Measurements from ENCODE around the gene HMX1. TPM values are rescaled to one million over a fixed set of nuclear protein-coding genes. Genes with fewer than 3 reads are reported as not detected.

Gene HMX1
- total RNA-seq, 1 donor from 2014 or later = not detected

DNA sequence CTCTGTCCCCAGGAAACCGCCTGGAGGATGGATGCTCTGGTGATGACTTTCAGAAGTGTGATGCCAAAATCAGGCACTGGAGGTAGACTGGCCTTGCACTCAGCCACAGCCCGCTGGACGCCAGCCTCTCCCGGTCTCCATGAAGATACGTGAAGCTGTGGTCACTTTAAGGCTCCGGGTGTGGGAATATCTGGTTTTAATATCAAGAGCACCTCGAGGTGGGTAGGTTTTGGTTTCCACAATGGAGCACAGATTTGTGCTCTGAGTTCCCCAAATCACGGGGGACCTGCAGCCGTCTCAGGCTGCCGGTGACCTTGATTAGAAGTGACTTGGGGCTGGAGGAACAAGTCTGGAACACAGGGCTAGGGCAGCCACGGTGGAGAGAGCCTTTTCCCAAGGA is 6.8 kb upstream of the HMX1 start:
- no peaks in the 10 kb centered on the region for H3K36me3 Mint-ChIP-seq (ENCODE audit: low read depth, unreplicated experiment)
- H3K4me1 Mint-ChIP-seq (ENCODE audit: unreplicated experiment) = no peaks in the 10 kb centered on the region
- TF ChIP-seq, protein P1, sequence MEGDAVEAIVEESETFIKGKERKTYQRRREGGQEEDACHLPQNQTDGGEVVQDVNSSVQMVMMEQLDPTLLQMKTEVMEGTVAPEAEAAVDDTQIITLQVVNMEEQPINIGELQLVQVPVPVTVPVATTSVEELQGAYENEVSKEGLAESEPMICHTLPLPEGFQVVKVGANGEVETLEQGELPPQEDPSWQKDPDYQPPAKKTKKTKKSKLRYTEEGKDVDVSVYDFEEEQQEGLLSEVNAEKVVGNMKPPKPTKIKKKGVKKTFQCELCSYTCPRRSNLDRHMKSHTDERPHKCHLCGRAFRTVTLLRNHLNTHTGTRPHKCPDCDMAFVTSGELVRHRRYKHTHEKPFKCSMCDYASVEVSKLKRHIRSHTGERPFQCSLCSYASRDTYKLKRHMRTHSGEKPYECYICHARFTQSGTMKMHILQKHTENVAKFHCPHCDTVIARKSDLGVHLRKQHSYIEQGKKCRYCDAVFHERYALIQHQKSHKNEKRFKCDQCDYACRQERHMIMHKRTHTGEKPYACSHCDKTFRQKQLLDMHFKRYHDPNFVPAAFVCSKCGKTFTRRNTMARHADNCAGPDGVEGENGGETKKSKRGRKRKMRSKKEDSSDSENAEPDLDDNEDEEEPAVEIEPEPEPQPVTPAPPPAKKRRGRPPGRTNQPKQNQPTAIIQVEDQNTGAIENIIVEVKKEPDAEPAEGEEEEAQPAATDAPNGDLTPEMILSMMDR (IDR thresholded peaks at IDR 0.05; ENCODE audit: unreplicated experiment) = no peak
- no peak overlapping the region for H3K4me3 Mint-ChIP-seq (ENCODE audit: unreplicated experiment)
- no peak overlapping the region for H3K27ac Mint-ChIP-seq (ENCODE audit: unreplicated experiment)
- H3K27me3 Mint-ChIP-seq (ENCODE audit: unreplicated experiment) = peaks cover 44% of the 10 kb centered on the region
- no peaks in the 10 kb centered on the region for H3K9me3 Mint-ChIP-seq (ENCODE audit: unreplicated experiment)
- DNase-seq (ENCODE audit: low spot score) = no peak

DNA sequence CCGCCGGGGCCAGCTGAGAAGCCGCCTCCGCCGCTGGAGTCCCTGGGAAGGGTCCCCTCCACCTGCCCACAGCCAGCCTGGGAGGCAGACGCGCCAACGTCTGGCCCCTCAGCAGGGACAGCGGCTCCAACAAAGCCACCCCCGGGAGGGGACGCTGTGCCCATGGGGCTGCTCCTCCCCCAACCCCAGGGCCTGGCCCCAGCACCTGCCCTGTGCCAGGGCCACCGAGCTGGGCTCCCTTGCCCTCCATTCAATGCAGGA is 6.1 kb upstream of the HMX1 start:
- Mint-ChIP-seq H3K27ac (ENCODE audit: unreplicated experiment) (no peak overlapping the region), H3K36me3 (ENCODE audit: low read depth, unreplicated experiment) (no peaks in the 10 kb centered on the region), H3K9me3 (ENCODE audit: unreplicated experiment) (no peaks in the 10 kb centered on the region), H3K4me3 (ENCODE audit: unreplicated experiment) (no peak overlapping the region), H3K27me3 (ENCODE audit: unreplicated experiment) (peaks cover 46% of the 10 kb centered on the region), H3K4me1 (ENCODE audit: unreplicated experiment) (no peaks in the 10 kb centered on the region)
- DNase-seq (ENCODE audit: low spot score) = no peak
- TF ChIP-seq, protein P1 (IDR thresholded peaks at IDR 0.05; ENCODE audit: unreplicated experiment) = no peak

DNA sequence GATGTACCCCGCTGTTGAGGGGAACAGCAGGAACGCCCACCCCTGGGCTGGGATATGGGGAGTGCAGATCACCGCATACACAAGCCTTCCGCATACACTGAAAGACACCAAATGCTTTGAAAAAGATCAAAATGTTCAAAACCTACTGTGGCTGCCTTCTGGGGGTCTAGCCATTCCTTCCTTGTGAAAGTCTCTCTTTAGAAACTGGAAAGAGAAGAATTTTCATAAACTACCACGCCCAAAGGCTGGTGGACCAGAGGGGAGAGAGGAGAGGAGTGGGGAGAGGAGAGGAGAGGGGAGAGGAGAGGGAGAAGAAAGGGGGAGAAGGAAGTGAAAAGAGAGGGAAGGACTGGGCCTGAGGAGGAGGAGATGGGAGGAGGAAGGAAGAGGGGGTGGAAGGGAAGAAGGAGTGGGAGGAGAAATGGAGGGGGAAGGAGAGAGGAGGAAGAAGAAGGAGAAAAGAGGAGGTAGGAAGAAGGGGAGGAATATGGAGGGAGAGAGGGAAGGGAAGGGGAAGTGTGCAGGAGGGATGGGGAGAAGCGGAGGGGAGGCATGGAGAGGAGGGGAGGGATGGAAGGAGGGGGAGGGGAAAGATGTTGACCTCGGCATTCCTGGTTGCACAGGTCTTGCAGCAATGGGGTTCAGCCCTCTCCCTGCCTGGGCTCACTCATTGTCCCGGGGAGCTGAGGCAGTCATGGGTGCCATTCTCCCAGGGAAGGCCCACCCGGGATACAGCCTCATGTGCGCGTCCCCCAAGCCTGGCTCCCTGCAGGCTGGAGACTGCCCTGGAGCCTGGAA is 5.5 kb upstream of the HMX1 start:
- peaks cover 46% of the 10 kb centered on the region for H3K27me3 Mint-ChIP-seq (ENCODE audit: unreplicated experiment)
- H3K9me3 Mint-ChIP-seq (ENCODE audit: unreplicated experiment) = no peaks in the 10 kb centered on the region
- no peak overlapping the region for H3K4me3 Mint-ChIP-seq (ENCODE audit: unreplicated experiment)
- H3K4me1 Mint-ChIP-seq (ENCODE audit: unreplicated experiment) = peaks cover under 1% of the 10 kb centered on the region
- no peak for DNase-seq (ENCODE audit: low spot score)
- H3K36me3 Mint-ChIP-seq (ENCODE audit: low read depth, unreplicated experiment) = no peaks in the 10 kb centered on the region
- TF ChIP-seq, protein P1 (IDR thresholded peaks at IDR 0.05; ENCODE audit: unreplicated experiment) = no peak
- no peak overlapping the region for H3K27ac Mint-ChIP-seq (ENCODE audit: unreplicated experiment)

DNA sequence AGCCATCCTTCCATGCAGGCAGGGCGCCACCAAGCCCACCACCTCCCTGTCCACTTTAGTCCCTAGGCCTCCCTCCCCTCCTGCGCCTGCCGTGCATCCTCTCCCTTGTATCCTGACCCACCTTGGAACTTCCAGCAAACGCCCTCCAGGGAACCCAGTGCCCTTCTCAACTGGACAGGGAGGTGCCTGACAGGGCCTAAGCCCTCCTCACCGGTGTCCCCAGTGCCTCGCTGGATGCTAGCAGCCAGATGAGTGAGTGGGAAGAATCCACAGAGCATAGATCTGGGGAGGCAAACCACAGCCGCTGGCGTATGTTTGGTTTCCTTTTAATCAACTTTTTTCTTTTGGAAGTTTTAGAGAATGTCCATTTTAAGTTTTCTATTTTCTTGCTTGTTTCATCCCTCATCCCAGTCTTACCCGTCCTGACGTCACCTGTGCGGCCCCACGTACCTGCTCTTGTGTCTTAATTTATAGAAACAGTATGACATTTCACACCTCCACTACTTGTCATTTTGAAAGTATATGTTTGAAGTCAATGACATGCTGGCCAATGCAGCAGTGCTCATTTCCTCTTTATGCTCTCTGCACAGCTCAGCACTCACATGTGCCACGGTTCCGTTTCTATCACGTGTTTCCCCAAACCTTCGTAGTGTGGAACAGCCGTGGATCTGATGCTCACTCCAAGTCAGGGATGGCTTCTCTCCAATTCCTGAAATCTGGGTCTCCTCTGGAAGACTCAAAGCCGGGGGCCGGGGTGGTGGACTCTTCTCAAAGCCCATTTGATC is 3.4 kb upstream of the HMX1 start:
- peaks cover 48% of the 10 kb centered on the region for H3K27me3 Mint-ChIP-seq (ENCODE audit: unreplicated experiment)
- H3K4me3 Mint-ChIP-seq (ENCODE audit: unreplicated experiment) = no peak overlapping the region
- no peaks in the 10 kb centered on the region for H3K9me3 Mint-ChIP-seq (ENCODE audit: unreplicated experiment)
- no peaks in the 10 kb centered on the region for H3K36me3 Mint-ChIP-seq (ENCODE audit: low read depth, unreplicated experiment)
- H3K27ac Mint-ChIP-seq (ENCODE audit: unreplicated experiment) = no peak overlapping the region
- TF ChIP-seq, protein P1 (IDR thresholded peaks at IDR 0.05; ENCODE audit: unreplicated experiment) = no peak
- H3K4me1 Mint-ChIP-seq (ENCODE audit: unreplicated experiment) = peaks cover 3% of the 10 kb centered on the region
- DNase-seq (ENCODE audit: low spot score) = no peak

All from endothelial cell (in vitro differentiated cells).